Iris pigment epithelial cell (primary cell): ENCODE results near the gene TNFRSF13B.
A peak's percentile ranks its signal among the peaks of the same experiment; 100 is the strongest.
"Not testable (repeated sequence)": the region's sequence is repeated elsewhere in the genome, so short reads cannot be mapped to it uniquely, and the experiment has no call there.

Experiments used
- DNase-seq: peaks from one replicate; pipeline ENCODE4 v3.0.0-alpha.2; 2011; ENCODE audit warnings: low read depth

Gene TNFRSF13B

DNA sequence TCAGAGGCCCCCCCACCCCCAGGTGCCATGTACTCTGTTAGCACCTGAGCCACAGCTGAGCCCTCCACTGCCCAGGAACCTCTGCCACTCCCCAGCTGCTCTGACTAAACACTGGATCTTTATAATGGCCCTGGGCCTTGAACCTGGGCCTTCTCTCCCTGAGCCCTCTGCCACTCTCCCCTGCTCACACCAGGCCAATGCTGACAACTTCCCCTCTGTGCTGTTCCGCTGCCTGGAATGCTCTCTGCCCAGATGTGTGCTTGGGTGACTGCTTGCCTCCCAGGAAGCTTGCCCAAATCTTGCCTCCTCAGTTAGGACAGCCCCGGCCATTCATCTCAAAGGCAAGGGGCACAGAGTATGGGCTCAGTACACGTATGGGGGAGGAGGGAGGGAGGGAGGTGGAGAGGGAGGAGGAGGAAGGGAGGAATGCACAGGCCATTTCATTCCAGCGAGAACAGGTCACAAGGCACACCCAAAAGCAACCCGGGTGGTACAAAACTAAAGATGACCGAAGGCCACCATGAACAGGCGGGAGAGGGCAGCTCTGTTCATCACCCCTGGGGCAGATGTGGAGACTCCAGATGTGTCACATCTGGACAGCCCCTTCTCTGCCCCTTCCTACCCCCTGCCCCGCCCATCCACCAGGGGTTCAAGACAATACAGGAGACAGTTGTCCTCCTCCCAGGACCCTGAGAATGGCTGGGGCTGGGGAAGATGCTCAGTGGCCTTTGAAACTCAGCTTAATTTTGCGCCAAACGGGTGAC is 15.3 kb upstream of the TNFRSF13B start:
- DNase-seq = no peak

DNA sequence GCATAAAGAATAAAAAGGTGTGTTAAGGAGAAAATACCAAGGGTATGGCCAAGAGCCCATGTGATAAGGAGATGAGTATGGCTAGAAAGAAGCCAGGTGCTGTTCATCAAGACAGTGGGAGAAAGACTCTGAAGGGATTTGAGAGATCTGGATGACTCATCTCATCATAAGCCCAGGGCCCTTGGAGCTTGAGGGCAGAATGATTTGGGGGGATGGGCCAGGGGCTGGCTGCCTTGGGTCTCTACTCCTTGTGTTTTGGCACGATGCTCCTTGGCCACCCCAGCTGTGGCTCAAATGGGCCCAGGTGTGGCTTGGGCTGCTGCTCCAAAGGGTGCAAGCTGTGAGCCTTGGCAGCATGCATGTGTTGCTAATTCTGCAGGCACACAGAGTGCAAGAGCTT is 14.5 kb upstream of the TNFRSF13B start:
- peak; percentile 45 for DNase-seq

DNA sequence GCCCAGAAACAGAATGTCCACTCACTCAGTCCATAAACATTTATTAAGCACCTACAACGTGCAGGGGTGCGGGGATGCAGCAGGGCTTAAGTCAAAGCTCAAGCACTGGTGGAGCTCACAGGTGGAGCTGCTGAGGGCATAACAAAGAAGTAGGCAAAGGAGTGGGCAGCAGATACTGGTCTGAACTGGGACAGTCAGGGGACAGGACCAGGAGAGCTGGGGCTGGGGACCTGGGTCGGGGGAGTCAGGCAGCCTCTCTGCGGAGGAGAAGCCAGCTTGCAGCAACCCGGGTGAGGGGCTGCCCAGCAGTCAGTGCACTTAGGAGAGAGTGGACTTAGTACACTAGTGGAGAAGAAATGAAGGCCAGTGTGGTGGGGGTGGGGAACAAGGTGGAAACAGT is 10.0 kb upstream of the TNFRSF13B start:
- no peak for DNase-seq

DNA sequence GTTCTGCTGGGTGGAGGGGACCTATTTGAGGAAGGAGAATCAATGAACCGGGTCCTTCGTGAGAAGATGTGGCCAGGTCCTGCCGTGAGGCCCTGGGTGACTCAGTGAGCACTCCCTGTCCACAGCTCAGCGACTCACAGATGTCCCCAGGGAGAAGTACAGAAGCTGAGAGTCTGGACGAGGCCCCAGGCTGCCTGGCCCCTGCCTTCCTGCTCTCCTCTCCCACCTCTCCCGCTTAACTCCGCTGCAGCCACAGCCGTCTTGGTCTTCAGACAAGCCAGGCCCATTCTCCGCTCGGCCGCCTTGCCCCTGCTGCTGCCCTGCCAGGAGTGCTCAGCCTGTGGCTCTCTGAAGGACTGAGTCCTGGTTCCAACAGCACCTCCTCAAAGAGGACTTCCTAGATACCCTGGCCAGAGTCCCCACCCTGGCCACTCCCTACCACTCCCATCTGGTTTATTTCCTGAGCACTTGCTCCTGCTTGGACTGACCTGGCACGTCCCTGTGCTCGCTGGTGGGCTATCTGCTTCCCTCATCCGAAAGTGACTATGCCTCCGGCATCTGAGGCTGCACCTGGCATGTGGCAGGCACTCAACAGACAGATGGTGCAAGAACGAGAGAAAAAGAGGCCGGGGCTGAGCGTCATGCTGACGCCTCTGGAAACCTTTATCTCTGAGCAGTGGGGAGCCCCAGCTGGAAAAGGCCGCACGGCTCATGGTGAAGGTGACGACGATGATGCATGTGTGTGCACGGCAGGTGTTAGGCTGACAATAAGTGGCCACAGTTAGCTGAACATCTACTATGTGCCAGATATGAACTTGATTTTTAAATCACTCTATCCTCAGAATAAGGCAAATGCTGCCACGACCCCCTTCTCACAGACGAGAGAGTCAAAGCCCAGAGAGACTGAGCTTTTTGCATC is 9.2 kb upstream of the TNFRSF13B start:
- no peak for DNase-seq

DNA sequence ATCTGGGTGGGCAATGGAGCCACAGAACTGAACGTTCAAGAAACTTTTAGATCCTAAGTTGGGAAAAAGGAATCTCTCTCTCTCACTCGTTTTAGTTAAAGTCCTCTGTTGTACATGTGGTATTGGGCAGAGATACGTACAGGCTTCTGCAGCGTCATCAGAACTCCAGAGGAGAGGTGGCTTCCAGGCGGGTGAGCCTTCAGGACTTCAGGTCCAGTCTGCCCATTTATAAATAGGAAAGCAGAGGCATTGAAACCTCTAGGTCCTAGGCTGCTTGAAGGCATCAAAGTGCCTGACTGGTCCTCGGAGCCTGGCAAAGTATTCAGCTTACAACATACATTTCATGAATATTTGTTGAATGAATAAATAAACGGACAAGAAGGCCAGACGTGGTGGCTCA is 8.1 kb upstream of the TNFRSF13B start:
- no peak for DNase-seq

DNA sequence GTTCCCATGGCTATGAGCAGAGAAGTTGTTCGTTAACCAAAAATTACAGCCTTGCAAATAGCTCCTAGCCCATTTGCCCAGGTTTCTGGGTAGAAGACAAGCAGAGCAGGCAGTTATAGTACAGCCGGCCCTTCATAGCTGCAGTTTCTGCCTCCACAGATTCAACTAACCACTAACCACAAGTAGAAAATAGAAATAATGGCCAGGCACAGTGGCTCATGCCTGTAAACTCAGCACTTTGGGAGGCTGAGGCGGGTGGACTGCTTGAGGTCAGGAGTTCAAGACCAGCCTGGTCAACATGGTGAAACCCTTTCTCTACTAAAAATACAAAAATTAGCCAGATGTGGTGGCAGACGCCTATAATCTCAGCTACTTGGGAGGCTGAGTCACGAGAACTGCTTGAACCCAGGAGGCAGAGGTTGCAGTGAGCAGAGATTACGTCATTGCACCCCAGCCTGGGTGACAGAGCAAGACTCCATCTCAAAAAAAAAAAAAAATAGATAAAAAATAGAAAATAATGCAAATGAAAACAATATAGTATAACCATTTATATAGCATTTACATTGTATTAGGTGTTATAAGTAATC is 7.4 kb upstream of the TNFRSF13B start:
- DNase-seq = not testable (repeated sequence)

DNA sequence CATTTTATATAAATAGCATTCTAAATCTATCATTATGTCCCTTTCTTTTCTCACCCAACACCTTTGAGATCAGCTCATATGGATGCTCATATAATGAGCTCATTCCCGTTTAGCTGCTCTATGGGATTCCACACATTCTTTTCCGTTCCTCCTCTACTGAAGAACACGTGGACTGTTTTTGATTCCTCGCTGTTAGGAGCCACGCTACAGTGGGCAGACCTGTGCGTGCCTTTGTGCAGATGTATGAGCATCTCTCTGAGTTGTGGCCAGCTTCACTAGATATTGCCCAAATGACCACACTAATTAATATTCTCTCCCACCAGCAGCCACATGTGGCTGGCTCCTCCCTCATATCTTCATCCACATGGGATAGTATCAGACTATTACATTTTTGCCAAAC is 6.0 kb upstream of the TNFRSF13B start:
- peak; percentile 48 for DNase-seq

DNA sequence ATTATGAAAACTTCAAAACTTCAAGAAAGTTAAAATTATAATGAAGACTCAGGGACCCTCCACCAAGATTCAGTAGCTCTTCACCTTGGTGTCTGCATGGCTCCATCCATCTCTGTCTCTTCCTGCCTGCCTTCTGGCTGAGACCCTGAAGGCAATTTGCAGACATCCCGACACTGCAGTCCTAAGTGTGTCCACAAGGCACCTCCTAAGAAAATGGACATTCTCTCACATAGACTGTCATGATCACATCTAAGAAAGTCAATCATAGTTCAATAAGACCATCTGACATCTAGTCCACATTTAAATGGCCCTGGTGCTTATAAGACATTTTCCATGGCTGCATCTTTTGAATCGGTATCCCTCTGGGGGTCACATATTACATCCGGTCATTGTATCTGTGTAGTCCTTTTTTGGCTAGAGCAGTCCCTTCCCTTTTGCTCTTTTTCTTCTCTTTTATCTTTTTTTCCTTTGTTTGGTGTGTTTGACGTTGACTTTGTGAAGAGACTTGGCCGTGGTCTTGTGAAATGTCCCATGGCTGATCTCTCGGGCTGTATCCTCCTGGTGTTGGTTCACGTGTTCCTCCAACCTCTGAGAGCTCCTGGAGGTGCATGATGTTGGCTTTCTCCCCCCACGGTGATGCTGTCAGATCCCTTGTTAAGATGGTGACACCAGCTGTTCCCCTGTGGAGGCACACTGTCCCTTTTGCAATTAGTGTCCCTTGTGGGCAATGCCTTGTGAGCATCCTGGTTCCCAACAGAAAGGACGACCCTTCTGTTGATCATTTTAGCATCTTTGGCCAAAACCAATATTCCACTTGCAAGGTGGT is 5.0 kb upstream of the TNFRSF13B start:
- DNase-seq = no peak

DNA sequence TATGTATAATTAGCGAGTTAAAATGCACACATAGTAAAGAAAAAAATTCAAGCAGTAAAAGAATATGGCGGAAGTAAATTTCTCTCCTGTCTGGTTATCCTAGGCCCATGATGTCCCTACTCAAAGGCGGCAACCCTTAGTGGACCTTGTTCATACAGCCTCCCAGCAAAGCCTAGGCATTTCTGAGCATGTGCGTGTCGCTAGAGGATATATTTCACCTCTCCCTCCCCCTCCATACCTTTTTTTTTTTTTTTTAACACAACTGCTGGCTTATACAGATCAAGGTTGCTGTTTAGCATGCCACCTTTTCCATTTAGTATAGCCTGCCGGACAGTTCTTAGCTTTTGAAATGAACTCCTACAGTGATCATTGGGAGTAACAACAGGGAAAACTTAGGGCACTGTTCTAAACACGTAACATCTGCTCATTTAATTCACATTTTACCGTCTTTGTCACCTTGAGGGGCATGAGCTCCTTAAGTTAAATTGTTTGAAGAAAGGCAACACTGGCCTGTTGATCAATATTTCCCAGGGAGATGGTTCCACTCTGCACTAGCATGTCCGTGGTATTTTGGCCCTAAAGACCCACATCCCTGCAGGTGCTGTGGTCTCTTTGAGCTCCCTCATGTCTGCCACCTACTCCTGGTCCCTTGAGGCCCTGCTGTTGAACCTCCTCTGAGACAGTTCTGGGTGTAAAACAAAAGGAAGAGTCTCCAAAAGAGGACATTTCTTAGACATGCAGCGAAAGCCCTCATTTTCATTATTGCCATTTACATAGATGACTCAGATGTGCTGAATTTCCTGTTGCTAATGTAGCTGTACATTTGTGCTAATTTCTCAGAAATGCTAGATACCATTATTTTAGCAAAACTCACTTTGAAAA is 4.1 kb upstream of the TNFRSF13B start:
- no peak for DNase-seq

DNA sequence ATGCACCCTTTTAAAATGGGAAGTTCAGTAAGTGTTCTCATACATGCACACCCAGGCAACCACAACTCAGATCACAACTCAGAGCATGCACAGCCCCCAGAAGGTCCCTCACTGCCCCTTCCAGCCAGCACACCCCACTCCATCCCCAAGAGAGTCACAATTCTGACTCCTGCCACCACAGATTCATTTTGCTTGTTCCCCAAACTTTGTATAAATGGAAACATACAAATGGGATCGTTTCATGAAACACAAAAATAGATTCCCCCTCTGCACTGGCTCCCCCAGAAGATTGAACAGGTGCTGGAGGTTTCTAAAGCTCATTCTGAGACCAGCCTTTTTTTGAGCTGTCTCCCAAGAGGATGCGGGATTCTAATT is 3.3 kb upstream of the TNFRSF13B start:
- DNase-seq = no peak

DNA sequence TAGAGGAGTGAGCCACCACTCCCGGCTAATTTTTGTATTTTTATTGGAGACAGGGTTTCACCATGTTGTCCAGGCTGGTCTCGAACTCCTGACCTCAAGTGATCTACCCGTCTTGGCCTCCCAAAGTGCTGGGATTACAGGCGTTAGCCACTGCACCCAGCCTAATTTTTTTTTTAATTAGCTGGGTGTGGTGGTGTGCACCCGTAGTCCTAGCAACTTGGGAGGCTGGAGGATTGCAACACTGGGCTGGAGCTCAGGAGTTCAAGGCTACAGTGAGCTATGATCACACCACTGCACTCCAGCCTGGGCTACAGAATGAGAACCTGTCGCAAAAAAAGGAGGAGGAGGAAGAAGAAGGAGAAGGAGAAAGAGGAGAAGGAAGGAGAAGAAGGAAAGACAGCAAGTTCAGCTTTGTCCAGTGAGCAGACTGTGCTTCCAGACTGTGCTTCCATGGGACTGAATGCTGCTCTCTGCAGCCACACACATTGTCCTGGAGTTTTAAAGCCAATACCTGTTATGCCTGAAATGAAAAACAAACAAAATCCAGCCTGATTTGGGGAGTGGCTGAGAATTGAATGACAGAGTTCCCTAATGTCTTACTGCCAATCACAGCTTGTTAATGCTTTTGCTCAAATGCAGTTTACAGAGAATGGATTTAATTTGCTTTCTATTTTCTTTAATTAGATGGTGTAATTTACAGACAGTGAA is 2.8 kb upstream of the TNFRSF13B start:
- no peak for DNase-seq

DNA sequence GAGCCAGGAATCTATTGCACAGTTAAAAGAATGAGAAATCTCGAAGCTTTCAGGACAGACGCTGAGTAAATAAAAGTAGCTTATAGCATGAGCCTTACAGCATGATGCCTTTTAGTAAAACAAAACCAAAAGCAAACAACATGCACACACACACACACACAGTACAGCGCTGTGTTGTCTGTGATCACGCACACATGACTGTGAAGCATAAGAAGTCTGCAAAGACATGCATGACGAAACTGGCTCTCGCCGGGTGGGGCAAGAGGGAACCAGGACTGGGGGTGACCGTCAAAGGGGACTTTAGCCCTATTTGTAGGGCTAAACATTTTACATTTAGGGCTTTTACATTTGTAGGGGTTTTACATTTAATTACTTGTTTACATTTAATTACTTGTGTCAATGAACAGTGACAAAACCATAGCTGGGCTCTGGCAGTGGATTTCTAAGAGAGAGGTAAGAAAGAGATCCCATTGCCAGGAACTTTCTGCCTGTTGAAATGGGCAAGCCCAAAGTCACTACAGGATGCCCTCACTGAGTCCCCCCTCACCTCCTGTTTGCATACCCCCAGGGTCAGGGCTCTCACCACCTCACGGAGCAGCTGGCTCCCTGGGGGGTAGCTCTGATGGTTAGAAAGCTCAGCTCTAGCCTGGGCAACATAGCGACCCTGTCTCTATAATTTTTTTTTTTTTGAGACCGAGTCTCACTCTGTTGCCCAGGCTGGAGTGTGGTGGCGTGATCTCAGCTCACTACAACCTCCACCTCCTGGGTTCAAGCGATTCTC is 2.0 kb upstream of the TNFRSF13B start:
- no peak for DNase-seq

DNA sequence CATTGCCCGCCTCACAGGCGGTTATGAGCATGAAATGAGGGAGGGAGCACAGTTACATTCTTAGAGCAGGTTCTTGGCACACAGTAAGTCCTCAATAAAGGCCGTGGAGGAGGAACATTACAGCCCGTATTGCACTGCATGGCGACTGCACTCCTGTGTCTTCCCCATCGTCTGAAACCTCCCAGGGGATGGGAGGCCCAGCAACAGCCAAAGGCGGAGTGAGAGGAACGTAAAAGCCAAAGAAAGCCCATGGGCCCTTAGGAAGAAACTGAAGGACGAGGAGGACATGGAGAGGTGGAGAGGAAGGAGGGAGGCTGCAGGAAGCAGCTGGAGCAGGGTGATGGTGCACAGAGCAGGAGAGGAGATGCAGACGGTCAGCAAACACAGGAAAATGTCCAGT is 1.1 kb upstream of the TNFRSF13B start:
- DNase-seq = not testable (repeated sequence)

DNA sequence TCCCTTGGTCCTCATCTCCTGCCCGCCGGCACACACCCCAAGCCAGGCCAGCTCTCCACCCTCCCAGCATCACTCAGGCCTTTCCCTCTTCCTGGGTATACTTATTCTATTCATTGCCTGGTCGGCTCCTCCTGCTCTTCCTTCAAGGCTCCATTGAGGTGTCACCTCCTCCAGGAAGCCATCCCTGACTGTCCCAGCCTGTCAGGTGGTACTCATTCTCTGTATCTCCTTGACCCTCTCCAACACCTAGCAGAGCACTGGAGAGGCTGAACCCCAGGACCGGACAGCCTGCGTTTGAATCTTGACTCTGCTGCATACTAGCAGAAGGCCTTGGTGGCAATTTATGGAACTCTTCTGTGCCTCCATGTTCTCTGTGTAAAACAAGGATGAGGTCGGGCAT is 428 bp upstream of the TNFRSF13B start:
- DNase-seq = no peak

DNA sequence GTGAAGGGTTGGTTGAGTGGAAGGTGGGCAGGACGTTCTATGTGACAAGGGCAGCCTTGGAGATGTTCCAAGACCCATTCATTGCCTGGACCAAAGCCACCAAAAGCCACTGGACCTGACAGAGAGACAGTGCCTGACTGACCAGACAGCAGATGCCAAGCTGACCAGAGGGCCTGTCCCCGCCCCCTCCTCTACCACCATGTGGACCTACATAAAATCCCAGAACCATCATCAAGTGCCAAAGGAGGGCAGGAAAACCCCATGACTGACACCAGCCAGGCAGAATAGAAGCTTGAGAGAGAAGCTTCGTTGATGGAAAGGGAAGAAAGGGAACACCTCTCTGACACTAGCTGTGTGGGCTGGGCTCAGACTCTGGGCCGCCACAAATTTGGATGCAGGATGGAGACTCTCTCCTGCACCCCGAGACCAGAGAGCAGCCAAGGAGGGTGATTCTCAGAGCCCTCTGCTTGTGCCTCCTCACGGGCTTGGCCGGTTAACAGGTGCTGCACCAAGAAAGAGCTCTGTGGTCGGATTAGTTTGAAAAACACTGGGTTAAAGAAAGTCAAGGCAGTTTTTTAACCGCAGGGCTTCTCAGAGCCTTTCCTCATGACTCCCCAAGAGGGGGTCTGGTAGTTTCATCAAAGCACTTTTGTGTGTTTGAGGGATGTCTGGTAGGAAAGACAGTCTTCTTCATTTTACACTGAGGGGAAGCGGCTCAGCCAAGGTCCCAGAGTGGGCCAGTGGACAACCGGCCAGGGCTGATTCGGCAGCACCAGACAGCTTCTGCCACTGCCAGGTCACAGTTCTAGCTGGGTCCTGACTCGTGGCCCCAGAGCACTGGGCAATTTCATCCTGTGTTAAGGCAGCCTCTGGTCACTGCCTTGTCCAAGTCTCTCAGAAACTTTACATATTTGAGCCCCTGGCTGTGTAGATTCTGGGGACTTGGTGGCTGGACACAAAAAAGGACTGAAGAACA is 1.7 kb downstream of the TNFRSF13B start:
- DNase-seq = no peak

DNA sequence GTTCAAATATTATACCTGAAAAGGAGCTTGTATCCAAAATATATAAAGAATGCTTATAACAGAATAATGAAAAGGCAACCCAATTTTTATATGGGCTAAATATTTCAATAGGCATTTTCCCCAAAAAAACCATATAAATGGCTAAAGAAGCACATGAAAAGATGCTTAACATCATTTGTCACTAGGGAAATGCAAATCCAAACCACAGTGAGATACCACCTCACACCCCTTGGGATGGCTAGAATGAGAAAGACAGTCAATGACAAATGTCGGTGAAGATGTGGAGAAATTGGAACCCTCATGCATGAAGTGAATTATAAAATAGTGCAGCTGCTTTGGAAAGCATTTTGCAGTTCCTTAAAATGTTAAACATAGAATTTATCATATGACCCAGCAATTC is 3.1 kb downstream of the TNFRSF13B start:
- DNase-seq = no peak

DNA sequence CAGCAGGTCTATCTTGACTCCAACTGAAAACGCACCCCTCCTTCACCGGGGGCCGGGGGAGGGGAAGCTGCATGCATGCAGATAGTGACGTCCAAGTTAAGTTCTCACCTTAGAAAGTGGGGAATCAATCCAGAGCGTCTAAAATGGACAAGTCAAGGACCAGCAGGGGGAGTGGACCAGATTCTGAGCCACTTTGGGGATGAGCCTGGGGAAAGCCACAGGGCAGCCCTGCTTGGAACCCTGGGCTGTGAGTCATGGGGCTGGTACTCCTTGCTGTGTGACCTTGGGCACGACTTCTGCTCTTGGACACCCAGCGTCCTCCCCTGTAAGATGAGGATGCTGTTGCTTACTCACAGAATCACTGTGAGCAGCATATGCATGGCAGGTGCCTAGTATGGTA is 9.1 kb downstream of the TNFRSF13B start:
- DNase-seq = no peak

DNA sequence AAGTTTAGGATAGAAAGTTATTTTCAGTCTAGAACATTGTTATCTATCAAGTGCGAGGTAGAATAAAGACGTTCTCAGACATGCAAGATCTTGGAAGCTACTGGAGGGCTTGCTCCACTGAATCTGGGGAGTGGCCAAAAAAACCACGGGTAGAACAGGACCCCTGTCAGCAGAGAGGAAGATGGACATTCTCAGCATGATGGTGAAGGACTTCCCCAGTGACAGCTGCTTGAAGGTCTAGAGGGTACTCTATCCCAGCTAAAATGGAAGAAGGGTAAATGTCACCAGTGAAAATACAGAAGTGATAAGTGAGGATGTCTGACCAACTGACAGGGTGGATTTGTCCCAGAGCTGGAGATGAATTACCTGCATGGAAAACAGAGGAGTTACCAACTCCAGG is 10.1 kb downstream of the TNFRSF13B start:
- no peak for DNase-seq
